Sigmoid colon (tissue), 4 donors: ENCODE results near the gene CFP.

ENCODE experiments used
- CTCF ChIP-seq, 4 experiments: fragments of 450-650 bp in 3 of 4; fragments of 200-600 bp in 1 of 4; IDR thresholded peaks; one replicate each; pipeline ENCODE4 v1.5.1; 2016 to 2019; ENCODE audit warnings: antibody characterized with exemption in 4 of 4, mild to moderate bottlenecking in 3 of 4, moderate library complexity in 2 of 4
- EP300 ChIP-seq, 4 donors: sonication (generic); formaldehyde crosslinking; IDR thresholded peaks; one replicate each; pipeline ENCODE4 v1.6.1; 2017; ENCODE audit warnings: antibody characterized with exemption in 4 of 4
- POLR2A ChIP-seq, 2 donors: fragments of 450-650 bp; IDR thresholded peaks; one replicate each; pipeline ENCODE4 v1.6.1; 2016; ENCODE audit warnings: antibody characterized with exemption in 2 of 2, mild to moderate bottlenecking in 2 of 2, moderate library complexity in 2 of 2
- POLR2AphosphoS5 ChIP-seq, 4 donors: sonication (generic); formaldehyde crosslinking; IDR thresholded peaks; one replicate each; pipeline ENCODE4 v1.6.1; 2017; ENCODE audit warnings: antibody characterized with exemption in 4 of 4

- TF ChIP-seq CTCF (IDR thresholded peaks at IDR 0.05) (no peak), POLR2A (IDR thresholded peaks at IDR 0.05) (no peak), POLR2AphosphoS5 (IDR thresholded peaks at IDR 0.05) (no peak), EP300 (IDR thresholded peaks at IDR 0.05) (no peak)
Observed at GRCh38 chrX:47638816-47639215, 9.1 kb upstream of the CFP start.
